Mucosa of stomach (tissue), 1 donor: ENCODE data around the gene C1orf35.

Experiments
- H3K27me3 ChIP-seq: one replicate; pipeline ENCODE4 v1.7.0; 2013; ENCODE audit warnings: mild to moderate bottlenecking, low read length; ENCODE audit not compliant: control insufficient read depth, insufficient read depth
- H3K36me3 ChIP-seq: one replicate; pipeline ENCODE4 v1.7.0; 2013; ENCODE audit warnings: low read length; ENCODE audit not compliant: control insufficient read depth, insufficient read depth
- H3K4me1 ChIP-seq: one replicate; pipeline ENCODE4 v1.7.0; 2013; ENCODE audit warnings: mild to moderate bottlenecking, low read length; ENCODE audit not compliant: control insufficient read depth, insufficient read depth
- H3K4me3 ChIP-seq: one replicate; pipeline ENCODE4 v1.7.0; 2013; ENCODE audit warnings: low read length
- H3K9ac ChIP-seq: one replicate; pipeline ENCODE4 v1.7.0; 2013; ENCODE audit warnings: mild to moderate bottlenecking, low read length, moderate library complexity
- H3K9me3 ChIP-seq: one replicate; pipeline ENCODE4 v1.7.0; 2013; ENCODE audit warnings: mild to moderate bottlenecking, low read length, moderate library complexity; ENCODE audit not compliant: control insufficient read depth
- donor health status: Pancreatic carcinoma.

The C1orf35 gene

GRCh38 chr1:228105270-228105995 is 2.3 kb upstream of the C1orf35 start:
- no peak overlapping the region for H3K9ac ChIP-seq
- H3K4me3 ChIP-seq = no peak overlapping the region
- peaks cover 42% of the 10 kb centered on the region for H3K4me1 ChIP-seq
- H3K36me3 ChIP-seq = peaks cover 10% of the 10 kb centered on the region
- no peaks in the 10 kb centered on the region for H3K9me3 ChIP-seq
- H3K27me3 ChIP-seq = no peaks in the 10 kb centered on the region

- no peaks in the 10 kb centered on the region for H3K9me3 ChIP-seq
- peaks cover 34% of the 10 kb centered on the region for H3K4me1 ChIP-seq
- no peak overlapping the region for H3K9ac ChIP-seq
- H3K4me3 ChIP-seq = no peak overlapping the region
- peaks cover 10% of the 10 kb centered on the region for H3K36me3 ChIP-seq
- no peaks in the 10 kb centered on the region for H3K27me3 ChIP-seq
Observed at GRCh38 chr1:228104526-228105269, 1.6 kb upstream of the C1orf35 start.

GRCh38 chr1:228101994-228102790 is 933 bp downstream of the C1orf35 start:
- Histone ChIP-seq H3K27me3 (no peaks in the 10 kb centered on the region), H3K36me3 (peaks cover 22% of the 10 kb centered on the region), H3K4me1 (peaks cover 22% of the 10 kb centered on the region), H3K9me3 (no peaks in the 10 kb centered on the region), H3K4me3 (no peak overlapping the region), H3K9ac (peak overlapping the region; percentile 50)

GRCh38 chr1:228101614-228101993 is 1.5 kb downstream of the C1orf35 start:
- Histone ChIP-seq H3K4me1 (peaks cover 22% of the 10 kb centered on the region), H3K9ac (no peak overlapping the region), H3K9me3 (no peaks in the 10 kb centered on the region), H3K4me3 (no peak overlapping the region), H3K27me3 (no peaks in the 10 kb centered on the region), H3K36me3 (peaks cover 20% of the 10 kb centered on the region)

GRCh38 chr1:228100822-228101613 is 2.1 kb downstream of the C1orf35 start:
- H3K9ac ChIP-seq = no peak overlapping the region
- peaks cover 16% of the 10 kb centered on the region for H3K36me3 ChIP-seq
- H3K4me3 ChIP-seq = no peak overlapping the region
- no peaks in the 10 kb centered on the region for H3K27me3 ChIP-seq
- H3K9me3 ChIP-seq = no peaks in the 10 kb centered on the region
- H3K4me1 ChIP-seq = peaks cover 22% of the 10 kb centered on the region

- no peaks in the 10 kb centered on the region for H3K9me3 ChIP-seq
- no peak overlapping the region for H3K9ac ChIP-seq
- no peaks in the 10 kb centered on the region for H3K27me3 ChIP-seq
- H3K4me3 ChIP-seq = no peak overlapping the region
- H3K36me3 ChIP-seq = peaks cover 12% of the 10 kb centered on the region
- peaks cover 30% of the 10 kb centered on the region for H3K4me1 ChIP-seq
Observed at GRCh38 chr1:228099331-228099732, 3.8 kb downstream of the C1orf35 start.

- no peaks in the 10 kb centered on the region for H3K9me3 ChIP-seq
- peaks cover 12% of the 10 kb centered on the region for H3K36me3 ChIP-seq
- no peak overlapping the region for H3K4me3 ChIP-seq
- H3K4me1 ChIP-seq = peaks cover 22% of the 10 kb centered on the region
- no peaks in the 10 kb centered on the region for H3K27me3 ChIP-seq
- H3K9ac ChIP-seq = no peak overlapping the region
Observed at GRCh38 chr1:228098323-228098931, 4.7 kb downstream of the C1orf35 start.

GRCh38 chr1:228097333-228098081 is 5.6 kb downstream of the C1orf35 start:
- peaks cover 12% of the 10 kb centered on the region for H3K36me3 ChIP-seq
- no peaks in the 10 kb centered on the region for H3K9me3 ChIP-seq
- peaks cover 26% of the 10 kb centered on the region for H3K4me1 ChIP-seq
- no peaks in the 10 kb centered on the region for H3K27me3 ChIP-seq
- no peak overlapping the region for H3K4me3 ChIP-seq
- H3K9ac ChIP-seq = no peak overlapping the region

GRCh38 chr1:228096416-228097332 is 6.5 kb downstream of the C1orf35 start:
- Histone ChIP-seq H3K9ac (no peak overlapping the region), H3K27me3 (no peaks in the 10 kb centered on the region), H3K9me3 (no peaks in the 10 kb centered on the region), H3K4me1 (peaks cover 30% of the 10 kb centered on the region), H3K4me3 (no peak overlapping the region), H3K36me3 (peaks cover 12% of the 10 kb centered on the region)

GRCh38 chr1:228095938-228096337 is 7.2 kb downstream of the C1orf35 start:
- H3K4me3 ChIP-seq = no peak overlapping the region
- H3K9ac ChIP-seq = no peak overlapping the region
- no peaks in the 10 kb centered on the region for H3K9me3 ChIP-seq
- H3K36me3 ChIP-seq = peaks cover 12% of the 10 kb centered on the region
- H3K27me3 ChIP-seq = no peaks in the 10 kb centered on the region
- H3K4me1 ChIP-seq = peaks cover 30% of the 10 kb centered on the region
